ENCODE data around the gene TRIB2. TPM values are rescaled to one million over a fixed set of nuclear protein-coding genes. Genes with fewer than 3 reads are reported as not detected.
A peak's percentile ranks its signal among the peaks of the same experiment; 100 is the strongest.

Gene TRIB2
- total and polyA plus RNA-seq, 2 experiments from 2014 or later, result 19.2 to 27.2 TPM

DNA sequence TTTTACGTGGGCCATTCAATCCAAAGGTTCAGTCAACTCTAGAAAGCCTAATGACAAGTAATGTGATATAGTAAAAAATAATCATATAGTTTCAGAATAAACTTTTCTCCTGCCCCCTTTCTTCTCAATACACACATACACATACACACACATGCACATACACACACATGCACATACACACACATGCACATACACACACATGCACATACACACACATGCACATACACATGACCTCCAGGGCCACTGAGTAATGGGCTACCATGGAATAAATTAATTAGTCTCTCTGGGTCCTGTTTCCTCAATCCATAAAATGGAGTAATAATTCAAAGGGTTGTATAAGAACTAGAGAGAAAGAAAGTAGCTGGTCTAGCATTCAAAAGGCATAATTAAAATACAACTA, 5.4 kb upstream of the TRIB2 start:
- no peak for DNase-seq (ENCODE audit: low spot score)
- Histone ChIP-seq H2AFZ (no peak overlapping the region), H4K20me1 (ENCODE audit: insufficient read depth, poor library complexity, severe bottlenecking) (no peaks in the 10 kb centered on the region), H3K79me2 (no peaks in the 10 kb centered on the region), H3K9me3 (ENCODE audit: low read depth) (no peaks in the 10 kb centered on the region), H3K36me3 (replicated peaks; ENCODE audit: insufficient read depth, low read depth) (no peaks in the 10 kb centered on the region), H3K4me2 (no peak overlapping the region), H3K27ac (no peak overlapping the region), H3K4me1 (ENCODE audit: insufficient read depth) (no peaks in the 10 kb centered on the region), H3K4me3 (no peak overlapping the region), H3K27me3 (no peaks in the 10 kb centered on the region), H3K9me2 (replicated peaks; ENCODE audit: insufficient read depth) (no peaks in the 10 kb centered on the region)
- TF ChIP-seq EZH2phosphoT487 (IDR thresholded peaks at IDR 0.05; ENCODE audit: low read depth, severe bottlenecking, unreplicated experiment), result no peak
- TF ChIP-seq CTCF (IDR thresholded peaks at IDR 0.05; ENCODE audit: poor library complexity), result no peak
- no peak for TF ChIP-seq EZH2 (IDR thresholded peaks at IDR 0.05; ENCODE audit: borderline replicate concordance)
- WGBS (ENCODE audit: low lambda C conversion rate, missing lambda C conversion rate), result 93% methylated on average over 1 of the region's 1 CpG

GRCh38 chr2:12712881-12713280, 3.9 kb upstream of the TRIB2 start:
- peak; percentile 21 for DNase-seq (ENCODE audit: low spot score)
- Histone ChIP-seq H3K36me3 (replicated peaks; ENCODE audit: insufficient read depth, low read depth) (no peaks in the 10 kb centered on the region), H3K27ac (peak overlapping the region; percentile 54), H3K9me2 (replicated peaks; ENCODE audit: insufficient read depth) (no peaks in the 10 kb centered on the region), H3K79me2 (peaks cover 3% of the 10 kb centered on the region), H3K27me3 (no peaks in the 10 kb centered on the region), H3K4me2 (no peak overlapping the region), H2AFZ (no peak overlapping the region), H3K4me1 (ENCODE audit: insufficient read depth) (no peaks in the 10 kb centered on the region), H4K20me1 (ENCODE audit: insufficient read depth, poor library complexity, severe bottlenecking) (no peaks in the 10 kb centered on the region), H3K9me3 (ENCODE audit: low read depth) (no peaks in the 10 kb centered on the region), H3K4me3 (no peak overlapping the region)
- 79% methylated on average over 8 of the region's 8 CpGs for WGBS (ENCODE audit: low lambda C conversion rate, missing lambda C conversion rate)
- no peak for TF ChIP-seq CTCF (IDR thresholded peaks at IDR 0.05; ENCODE audit: poor library complexity)
- no peak for TF ChIP-seq EZH2 (IDR thresholded peaks at IDR 0.05; ENCODE audit: borderline replicate concordance)
- TF ChIP-seq EZH2phosphoT487 (IDR thresholded peaks at IDR 0.05; ENCODE audit: low read depth, severe bottlenecking, unreplicated experiment), result no peak

DNA sequence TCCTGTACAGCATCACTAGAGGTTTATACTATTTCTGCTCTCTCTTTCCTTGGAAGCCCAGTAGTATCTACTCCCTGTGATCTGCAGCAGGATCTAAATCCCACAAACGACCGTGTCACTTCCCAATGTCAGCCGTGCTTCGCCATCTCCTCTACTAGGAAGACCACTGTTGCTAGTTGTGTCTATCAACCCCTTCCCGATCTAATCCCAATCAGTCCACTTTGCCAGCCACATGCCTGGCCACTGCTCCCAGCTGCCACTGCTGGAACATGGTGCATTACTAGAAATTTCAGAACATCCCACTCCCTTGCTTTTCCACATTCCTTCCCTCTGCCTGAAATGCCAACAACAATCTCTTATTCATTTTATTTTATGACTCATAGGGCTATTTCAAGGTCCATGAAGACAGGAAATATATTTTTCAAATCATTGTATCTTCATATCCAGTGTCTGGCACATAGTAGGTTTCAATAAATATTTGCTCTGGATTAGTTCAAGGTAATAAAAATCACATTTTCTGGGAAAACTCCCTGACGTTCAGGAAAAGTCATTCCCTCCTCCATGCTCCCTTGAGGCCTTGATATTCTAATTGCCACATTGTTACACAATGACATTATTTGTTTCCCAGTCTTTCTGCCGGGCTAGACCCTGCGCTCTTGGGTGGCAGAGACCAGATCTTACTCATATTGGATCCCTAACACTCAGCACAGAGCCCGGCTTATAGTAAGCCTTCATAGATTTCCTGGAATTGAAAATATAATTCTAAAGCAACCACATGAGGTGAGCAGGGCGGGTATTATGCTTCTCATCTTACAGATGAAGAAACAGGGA, 2.1 kb upstream of the TRIB2 start:
- no peak for TF ChIP-seq CTCF (IDR thresholded peaks at IDR 0.05; ENCODE audit: poor library complexity)
- no peak for TF ChIP-seq EZH2phosphoT487 (IDR thresholded peaks at IDR 0.05; ENCODE audit: low read depth, severe bottlenecking, unreplicated experiment)
- no peak for TF ChIP-seq EZH2 (IDR thresholded peaks at IDR 0.05; ENCODE audit: borderline replicate concordance)

More for the DNA sequence above, 2.1 kb upstream of the TRIB2 start:
- H3K79me2 ChIP-seq, result peaks cover 21% of the 10 kb centered on the region
- no peak overlapping the region for H3K4me2 ChIP-seq
- WGBS (ENCODE audit: low lambda C conversion rate, missing lambda C conversion rate), result 76% methylated on average over 10 of the region's 10 CpGs
- no peak overlapping the region for H3K4me3 ChIP-seq
- H3K9me2 ChIP-seq (replicated peaks; ENCODE audit: insufficient read depth), result no peaks in the 10 kb centered on the region
- no peaks in the 10 kb centered on the region for H3K36me3 ChIP-seq (replicated peaks; ENCODE audit: insufficient read depth, low read depth)
- no peaks in the 10 kb centered on the region for H3K27me3 ChIP-seq
- peak overlapping the region; percentile 96 for H3K27ac ChIP-seq
- no peaks in the 10 kb centered on the region for H3K9me3 ChIP-seq (ENCODE audit: low read depth)
- no peak overlapping the region for H2AFZ ChIP-seq
- DNase-seq (ENCODE audit: low spot score), result no peak
- no peaks in the 10 kb centered on the region for H4K20me1 ChIP-seq (ENCODE audit: insufficient read depth, poor library complexity, severe bottlenecking)
- H3K4me1 ChIP-seq (ENCODE audit: insufficient read depth), result peaks cover under 1% of the 10 kb centered on the region

All from hepatocyte (in vitro differentiated cells).